HepG2 (cell line): Measurements from ENCODE around the gene VRK3. TPM values are rescaled to one million over a fixed set of nuclear protein-coding genes. Genes with fewer than 3 reads are reported as not detected.

Experiments
- CHCHD3 ChIP-seq: sonication (generic); formaldehyde crosslinking; IDR thresholded peaks from 2 replicates; pipeline ENCODE4 v1.8.0; 2022; ENCODE audit warnings: mild to moderate bottlenecking, missing genetic modification reagents, moderate library complexity
- ELF1 ChIP-seq: sonication (generic); formaldehyde crosslinking; IDR thresholded peaks from 2 replicates; pipeline ENCODE4 v1.4.0; 2020; ENCODE audit warnings: missing genetic modification reagents
- FOXO4 ChIP-seq: sonication (generic); formaldehyde crosslinking; conservative IDR thresholded peaks from 2 replicates; pipeline ENCODE4 v1.8.1; 2023; ENCODE audit warnings: missing genetic modification reagents
- HNF4G ChIP-seq, 2 experiments: sonication (generic) in 1 of 2; formaldehyde crosslinking in 1 of 2; IDR thresholded peaks; 2 replicates each; pipeline versions ENCODE4 v1.4.0 to v1.6.1; 2011 to 2020; ENCODE audit warnings: borderline replicate concordance in 2 of 2, low read depth in 2 of 2, mild to moderate bottlenecking in 2 of 2, low read length in 1 of 2, missing genetic modification reagents in 1 of 2, moderate library complexity in 1 of 2
- MYNN ChIP-seq: sonication (generic); formaldehyde crosslinking; IDR thresholded peaks from 2 replicates; pipeline ENCODE4 v1.4.0; 2020; ENCODE audit warnings: mild to moderate bottlenecking, low read depth, missing genetic modification reagents
- NFIB ChIP-seq: sonication (generic); formaldehyde crosslinking; IDR thresholded peaks from 2 replicates; pipeline ENCODE4 v1.9.0; 2021; ENCODE audit warnings: missing genetic modification reagents, mild to moderate bottlenecking, borderline replicate concordance
- NRL ChIP-seq: sonication (generic); formaldehyde crosslinking; IDR thresholded peaks from 2 replicates; pipeline ENCODE4 v1.5.0; 2020; ENCODE audit warnings: missing genetic modification reagents, mild to moderate bottlenecking, moderate library complexity, borderline replicate concordance
- RFX1 ChIP-seq: fragments of 450-650 bp; IDR thresholded peaks from 2 replicates; pipeline ENCODE4 v1.6.1; 2017
- TIGD3 ChIP-seq: sonication (generic); formaldehyde crosslinking; IDR thresholded peaks from 2 replicates; pipeline ENCODE4 v1.5.1; 2020; ENCODE audit warnings: mild to moderate bottlenecking, missing genetic modification reagents, borderline replicate concordance
- USF2 ChIP-seq, 2 experiments: sonication (generic) in 1 of 2; formaldehyde crosslinking in 1 of 2; IDR thresholded peaks; 2 replicates each; pipeline versions ENCODE4 v1.5.1 to v1.6.1; 2011 to 2020; ENCODE audit warnings: borderline replicate concordance in 1 of 2, low read depth in 1 of 2, low read length in 1 of 2, mild to moderate bottlenecking in 1 of 2, missing genetic modification reagents in 1 of 2, moderate library complexity in 1 of 2
- WIZ ChIP-seq: sonication (generic); formaldehyde crosslinking; IDR thresholded peaks from 2 replicates; pipeline ENCODE4 v1.5.1; 2020; ENCODE audit warnings: mild to moderate bottlenecking, missing genetic modification reagents
- XBP1 ChIP-seq: sonication (generic); formaldehyde crosslinking; IDR thresholded peaks from 2 replicates; pipeline ENCODE4 v1.5.0; 2020; ENCODE audit warnings: missing genetic modification reagents
- ZGPAT ChIP-seq: IDR thresholded peaks from 2 replicates; pipeline ENCODE4 v1.6.1; 2016; ENCODE audit warnings: mild to moderate bottlenecking
- ZNF10 ChIP-seq: sonication (generic); formaldehyde crosslinking; IDR thresholded peaks from 2 replicates; pipeline ENCODE4 v1.4.0; 2020; ENCODE audit warnings: mild to moderate bottlenecking, low read depth, missing genetic modification reagents, borderline replicate concordance
- ZNF251 ChIP-seq: sonication (generic); formaldehyde crosslinking; IDR thresholded peaks from 2 replicates; pipeline ENCODE4 v1.9.0; 2021; ENCODE audit warnings: mild to moderate bottlenecking, missing genetic modification reagents
- ZNF788 ChIP-seq: sonication (generic); formaldehyde crosslinking; IDR thresholded peaks from 2 replicates; pipeline ENCODE4 v1.5.0; 2020; ENCODE audit warnings: mild to moderate bottlenecking, missing genetic modification reagents, borderline replicate concordance
- polyA plus RNA-seq, 8 experiments: library from polyadenylated mRNA; depleted of rRNA in 3 of 8; stranded (reverse) in 7 of 8; unstranded in 1 of 8; fragments of >200 nt; fragmentation: Illumina TruSeq in 4 of 8; extraction: Trizol in 4 of 8; gene quantifications; 2 replicates each; pipeline versions ENCODE4 v1.2.1 to v1.2.3, GENCODE V29; 2011 to 2016; ENCODE audit warnings: low read depth in 4 of 8, missing spikeins in 1 of 8, mixed read lengths in 1 of 8; ENCODE audit not compliant: insufficient read depth in 1 of 8
- total RNA-seq, 5 experiments: library from RNA; depleted of rRNA; stranded (reverse); fragments of >200 nt; fragmentation: Illumina TruSeq; extraction: Trizol; gene quantifications; 2 replicates each; pipeline ENCODE4 v1.2.3, GENCODE V29; 2016; ENCODE audit warnings: low read depth in 1 of 5
- TF ChIP-seq, protein P1 (sequence below): sonication (generic); formaldehyde crosslinking; IDR thresholded peaks from 2 replicates; pipeline ENCODE4 v1.5.1; 2020; ENCODE audit warnings: mild to moderate bottlenecking, missing genetic modification reagents, moderate library complexity
- TF ChIP-seq, protein P2 (sequence below): sonication (generic); formaldehyde crosslinking; IDR thresholded peaks from 2 replicates; pipeline ENCODE4 v1.4.0; 2020; ENCODE audit warnings: mild to moderate bottlenecking, missing genetic modification reagents

Gene VRK3
- total and polyA plus RNA-seq, 2 of the 13 experiments (the other 11 are each of a cell fraction or from before 2014, with no cell fraction given) = 23.8 to 28.3 TPM

DNA sequence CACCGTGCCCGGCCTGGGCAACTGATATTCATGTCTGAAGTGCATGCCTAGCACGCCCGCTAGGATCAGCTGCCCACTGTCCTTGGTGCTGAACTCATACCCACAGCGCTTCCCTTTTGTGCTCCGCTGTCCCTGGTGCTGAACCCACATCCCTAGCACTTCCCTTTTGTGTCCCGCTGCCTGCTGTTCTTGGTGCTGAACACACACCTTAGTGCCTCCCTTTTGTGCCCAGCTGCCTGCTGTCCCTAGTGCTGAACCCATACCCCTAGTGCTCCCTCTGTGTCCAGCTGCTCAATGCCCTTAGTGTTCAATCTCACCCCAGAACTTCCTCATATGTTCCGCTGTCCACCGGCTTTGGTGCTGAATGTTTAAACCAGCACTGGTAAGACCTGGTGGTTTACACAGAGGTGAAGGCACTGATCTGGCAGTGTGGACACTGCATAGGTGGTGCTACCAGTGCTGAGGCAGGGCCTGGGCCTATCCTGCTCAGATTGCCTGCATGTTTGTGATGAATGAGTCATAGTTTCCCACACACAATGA lies 37.9 kb downstream of the VRK3 start (continued):
- TF ChIP-seq WIZ (CRISPR knock-in tag) (peak; percentile 100), FOXO4 (CRISPR knock-in tag) (peak; percentile 100), ELF1 (peak; percentile 86), TIGD3 (CRISPR knock-in tag) (peak; percentile 100), ZNF10 (no peak), HNF4G (IDR thresholded peaks at IDR 0.05; ENCODE audit: borderline replicate concordance, low read depth, low read length) (no peak), HNF4G (CRISPR knock-in tag; IDR thresholded peaks at IDR 0.05; ENCODE audit: borderline replicate concordance, low read depth) (peak; percentile 94), ZNF251 (peak; percentile 100), ZGPAT (CRISPR knock-in tag) (peak; percentile 100), CHCHD3 (CRISPR knock-in tag) (peak; percentile 100), USF2 (IDR thresholded peaks at IDR 0.05; ENCODE audit: low read depth, low read length) (no peak), USF2 (CRISPR knock-in tag; IDR thresholded peaks at IDR 0.05; ENCODE audit: borderline replicate concordance) (peak; percentile 74; the same call in 1 of the 2 replicates), RFX1 (no peak), NRL (CRISPR knock-in tag) (peak; percentile 100), NFIB (CRISPR knock-in tag) (peak; percentile 96; the same call in 1 of the 2 replicates), MYNN (peak; percentile 99), ZNF788 (CRISPR knock-in tag) (peak; percentile 100), XBP1 (CRISPR knock-in tag) (peak; percentile 100)
- TF ChIP-seq, protein P1, sequence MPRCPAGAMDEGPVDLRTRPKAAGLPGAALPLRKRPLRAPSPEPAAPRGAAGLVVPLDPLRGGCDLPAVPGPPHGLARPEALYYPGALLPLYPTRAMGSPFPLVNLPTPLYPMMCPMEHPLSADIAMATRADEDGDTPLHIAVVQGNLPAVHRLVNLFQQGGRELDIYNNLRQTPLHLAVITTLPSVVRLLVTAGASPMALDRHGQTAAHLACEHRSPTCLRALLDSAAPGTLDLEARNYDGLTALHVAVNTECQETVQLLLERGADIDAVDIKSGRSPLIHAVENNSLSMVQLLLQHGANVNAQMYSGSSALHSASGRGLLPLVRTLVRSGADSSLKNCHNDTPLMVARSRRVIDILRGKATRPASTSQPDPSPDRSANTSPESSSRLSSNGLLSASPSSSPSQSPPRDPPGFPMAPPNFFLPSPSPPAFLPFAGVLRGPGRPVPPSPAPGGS (CRISPR knock-in tag) = peak; percentile 100
- TF ChIP-seq, protein P2, sequence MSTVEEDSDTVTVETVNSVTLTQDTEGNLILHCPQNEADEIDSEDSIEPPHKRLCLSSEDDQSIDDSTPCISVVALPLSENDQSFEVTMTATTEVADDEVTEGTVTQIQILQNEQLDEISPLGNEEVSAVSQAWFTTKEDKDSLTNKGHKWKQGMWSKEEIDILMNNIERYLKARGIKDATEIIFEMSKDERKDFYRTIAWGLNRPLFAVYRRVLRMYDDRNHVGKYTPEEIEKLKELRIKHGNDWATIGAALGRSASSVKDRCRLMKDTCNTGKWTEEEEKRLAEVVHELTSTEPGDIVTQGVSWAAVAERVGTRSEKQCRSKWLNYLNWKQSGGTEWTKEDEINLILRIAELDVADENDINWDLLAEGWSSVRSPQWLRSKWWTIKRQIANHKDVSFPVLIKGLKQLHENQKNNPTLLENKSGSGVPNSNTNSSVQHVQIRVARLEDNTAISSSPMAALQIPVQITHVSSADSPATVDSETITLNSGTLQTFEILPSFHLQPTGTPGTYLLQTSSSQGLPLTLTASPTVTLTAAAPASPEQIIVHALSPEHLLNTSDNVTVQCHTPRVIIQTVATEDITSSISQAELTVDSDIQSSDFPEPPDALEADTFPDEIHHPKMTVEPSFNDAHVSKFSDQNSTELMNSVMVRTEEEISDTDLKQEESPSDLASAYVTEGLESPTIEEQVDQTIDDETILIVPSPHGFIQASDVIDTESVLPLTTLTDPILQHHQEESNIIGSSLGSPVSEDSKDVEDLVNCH (CRISPR knock-in tag) = peak; percentile 99
